GM12875 (cell line): Measurements from ENCODE around the gene ZNRF4.

Experiments used
- H3K4me3 ChIP-seq: one replicate; pipeline ENCODE4 v1.5.1; 2011; ENCODE audit warnings: low read depth, low read length, control low read depth
- TF ChIP-seq, protein P1 (sequence below): IDR thresholded peaks from 2 replicates; pipeline ENCODE4 v1.5.1; 2011; ENCODE audit warnings: low read depth, mild to moderate bottlenecking, control low read depth, inconsistent platforms, low read length, moderate library complexity, borderline replicate concordance; ENCODE audit not compliant: insufficient read depth

The ZNRF4 gene

DNA sequence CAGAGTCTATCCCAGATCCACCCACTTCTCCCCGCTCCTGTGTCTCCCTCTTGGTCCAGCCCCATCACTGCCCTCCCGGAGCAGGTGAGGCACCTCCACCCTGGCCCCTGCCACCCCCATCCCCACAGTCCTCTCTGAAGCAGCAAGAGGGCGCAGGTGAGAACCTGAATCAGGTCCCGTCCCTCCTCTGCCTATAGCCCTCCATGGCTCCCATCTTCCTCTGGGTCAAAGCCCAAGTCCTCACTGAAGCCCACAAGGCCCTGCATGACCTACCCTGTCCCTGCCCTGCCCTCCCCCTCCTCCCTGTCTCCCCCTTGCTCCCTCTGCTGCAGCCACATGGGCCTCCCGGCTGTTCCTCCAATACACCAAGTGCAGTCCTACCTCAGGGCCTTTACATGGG, 10.8 kb upstream of the ZNRF4 start:
- no peak overlapping the region for H3K4me3 ChIP-seq
- TF ChIP-seq, protein P1, sequence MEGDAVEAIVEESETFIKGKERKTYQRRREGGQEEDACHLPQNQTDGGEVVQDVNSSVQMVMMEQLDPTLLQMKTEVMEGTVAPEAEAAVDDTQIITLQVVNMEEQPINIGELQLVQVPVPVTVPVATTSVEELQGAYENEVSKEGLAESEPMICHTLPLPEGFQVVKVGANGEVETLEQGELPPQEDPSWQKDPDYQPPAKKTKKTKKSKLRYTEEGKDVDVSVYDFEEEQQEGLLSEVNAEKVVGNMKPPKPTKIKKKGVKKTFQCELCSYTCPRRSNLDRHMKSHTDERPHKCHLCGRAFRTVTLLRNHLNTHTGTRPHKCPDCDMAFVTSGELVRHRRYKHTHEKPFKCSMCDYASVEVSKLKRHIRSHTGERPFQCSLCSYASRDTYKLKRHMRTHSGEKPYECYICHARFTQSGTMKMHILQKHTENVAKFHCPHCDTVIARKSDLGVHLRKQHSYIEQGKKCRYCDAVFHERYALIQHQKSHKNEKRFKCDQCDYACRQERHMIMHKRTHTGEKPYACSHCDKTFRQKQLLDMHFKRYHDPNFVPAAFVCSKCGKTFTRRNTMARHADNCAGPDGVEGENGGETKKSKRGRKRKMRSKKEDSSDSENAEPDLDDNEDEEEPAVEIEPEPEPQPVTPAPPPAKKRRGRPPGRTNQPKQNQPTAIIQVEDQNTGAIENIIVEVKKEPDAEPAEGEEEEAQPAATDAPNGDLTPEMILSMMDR, result no peak

DNA sequence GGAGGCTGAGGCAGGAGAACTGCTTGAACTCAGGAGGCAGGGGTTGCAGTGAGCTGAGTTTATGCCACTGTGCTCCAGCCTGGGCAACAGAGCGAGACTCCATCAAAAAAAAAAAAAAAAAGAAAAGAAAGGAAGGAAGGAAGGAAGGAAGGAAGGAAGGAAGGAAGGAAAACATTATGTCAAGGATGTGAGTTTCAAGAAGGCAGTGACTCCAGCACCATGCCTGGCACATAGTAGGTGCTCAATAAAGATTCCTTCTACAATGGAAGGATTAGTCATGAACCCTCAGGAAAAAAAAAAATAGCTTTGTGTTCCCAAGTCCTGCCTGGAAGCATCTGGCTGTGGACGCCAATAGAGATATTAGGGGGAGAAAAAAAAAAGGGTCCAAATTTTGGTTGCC, 10.1 kb upstream of the ZNRF4 start:
- no peak overlapping the region for H3K4me3 ChIP-seq
- TF ChIP-seq, protein P1, result no peak

DNA sequence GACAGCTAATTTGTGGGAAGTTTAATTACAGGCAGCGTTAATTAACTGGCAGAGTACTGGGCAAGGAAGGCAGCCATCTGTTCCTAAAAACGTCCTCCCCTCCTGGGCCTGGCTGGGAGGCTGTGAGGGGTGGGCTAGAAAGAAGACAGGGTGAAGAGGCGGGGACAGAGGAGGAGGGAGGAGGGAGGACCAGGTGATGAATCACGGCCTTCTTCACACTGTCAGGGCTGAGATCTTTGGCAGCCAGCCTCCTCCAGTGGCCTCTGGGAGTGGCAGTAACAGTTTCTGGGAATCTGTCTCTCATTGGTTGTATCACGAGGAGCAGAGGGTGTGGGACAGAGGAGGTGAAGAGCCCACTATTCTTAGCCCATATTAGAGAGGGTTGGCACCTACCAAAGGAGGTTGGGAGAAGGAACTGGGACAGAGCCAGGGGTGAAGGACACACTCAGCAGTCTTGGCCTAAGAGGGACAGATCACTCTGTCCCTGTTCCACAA, 9.6 kb upstream of the ZNRF4 start:
- H3K4me3 ChIP-seq, result no peak overlapping the region
- TF ChIP-seq, protein P1, result no peak

DNA sequence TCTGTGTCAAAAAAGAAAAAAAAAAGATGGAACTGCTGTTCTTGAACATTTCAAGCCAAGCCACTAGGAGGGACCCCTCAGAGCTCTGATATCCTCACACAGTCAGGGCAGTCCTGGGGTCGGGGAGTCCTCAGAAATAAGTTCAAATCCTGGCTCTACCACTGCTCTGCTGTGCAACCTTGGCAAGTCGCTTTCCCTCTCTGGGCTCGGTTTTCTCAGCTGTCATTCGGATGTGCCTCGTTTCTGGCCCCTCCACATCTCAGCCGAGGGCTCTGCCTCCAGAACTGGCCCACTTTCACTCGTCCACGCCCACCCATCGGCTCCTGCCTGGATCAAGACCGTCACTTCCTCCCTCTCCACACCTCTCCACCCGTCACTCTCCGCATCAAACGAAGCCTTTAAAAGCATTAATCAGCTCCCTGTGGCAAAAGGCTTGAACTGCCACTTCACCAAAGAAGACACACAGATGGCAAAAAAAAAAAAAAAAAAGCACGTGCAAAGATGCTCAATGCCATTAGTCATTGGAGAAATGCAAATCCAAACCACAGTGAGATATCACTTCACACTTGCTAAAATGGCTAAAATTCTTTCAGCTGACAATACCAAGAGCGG, 7.4 kb upstream of the ZNRF4 start:
- TF ChIP-seq, protein P1, result no peak

DNA sequence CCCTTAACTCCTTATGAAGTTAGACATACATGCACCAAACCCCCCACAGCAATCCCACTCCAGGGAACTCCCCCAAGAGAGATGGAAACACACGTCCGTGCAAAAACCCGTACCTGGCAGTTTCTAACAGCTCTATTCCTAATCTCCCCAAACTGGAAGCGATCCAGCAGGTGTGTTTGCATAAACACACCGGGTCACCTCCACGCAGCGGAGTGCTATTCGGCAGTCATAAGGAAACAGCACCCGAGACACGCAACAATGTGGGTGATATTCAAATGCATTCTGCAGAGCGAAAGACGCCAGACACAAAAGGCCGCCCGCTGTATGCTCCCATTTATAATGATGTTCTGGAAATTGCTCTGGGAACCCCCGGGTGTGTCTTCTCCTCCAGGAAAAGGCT, 6.8 kb upstream of the ZNRF4 start:
- no peak overlapping the region for H3K4me3 ChIP-seq
- TF ChIP-seq, protein P1, result no peak

More for the DNA sequence above, 7.4 kb upstream of the ZNRF4 start:
- H3K4me3 ChIP-seq, result no peak overlapping the region

DNA sequence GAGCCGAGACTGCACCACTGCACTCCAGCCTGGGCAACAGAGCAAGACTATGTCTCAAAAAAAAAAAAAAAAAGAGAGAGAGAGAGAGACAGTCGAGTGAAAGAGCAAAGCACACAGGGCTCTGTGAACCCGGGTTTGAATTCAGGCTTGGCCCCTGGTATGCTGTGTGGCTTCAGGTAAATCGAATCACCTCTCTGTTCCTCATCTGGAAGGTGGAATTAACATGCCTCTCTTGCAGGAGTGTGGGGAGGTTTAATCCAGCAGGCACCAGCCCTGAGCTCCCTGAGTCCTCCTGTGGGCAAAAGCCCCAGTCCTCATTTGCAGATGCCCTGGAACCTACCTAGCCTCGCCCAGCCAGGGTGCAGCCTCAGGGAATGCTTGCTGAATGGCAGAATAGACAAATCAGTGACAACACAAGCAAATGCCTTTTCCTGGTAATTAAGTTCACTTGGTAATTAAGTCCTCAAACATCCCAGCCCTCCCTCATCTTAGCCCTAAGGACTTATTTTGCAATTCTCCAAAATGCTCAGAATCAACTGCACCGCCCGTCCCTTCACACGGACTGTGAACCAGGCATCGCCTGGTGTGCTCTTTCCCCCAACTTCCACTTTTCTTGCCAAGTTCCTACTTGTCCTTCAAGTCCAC, 4.6 kb upstream of the ZNRF4 start:
- H3K4me3 ChIP-seq, result no peak overlapping the region

More for the DNA sequence above, 4.6 kb upstream of the ZNRF4 start:
- TF ChIP-seq, protein P1, result no peak
